Panc1 (cell line): Measurements from ENCODE around the gene MYO19. TPM values are rescaled to one million over a fixed set of nuclear protein-coding genes. Genes with fewer than 3 reads are reported as not detected.

ENCODE experiments used
- ATAC-seq: fragments of 200-7000 bp; cut with Tn5 transposase; 2 replicates; pipeline ENCODE4 v1.9.1; 2020; ENCODE audit warnings: mild to moderate bottlenecking, moderate library complexity
- BruUV-seq: library from RNA; stranded (reverse); fragments of 400-500 nt; replicated peaks from 2 replicates; lab custom pipeline; 2021; lab: Mats Ljungman, UMichigan
- CTCF ChIA-PET: fragments of 300-600 bp; sonication (Branson Sonifier 250); formaldehyde crosslinking; loops from one replicate; lab custom pipeline; 2022; ENCODE audit warnings: antibody characterized with exemption; lab: Charles Lee
- POLR2A ChIA-PET: fragments of 300-600 bp; sonication (Branson Sonifier 250); formaldehyde crosslinking; loops from one replicate; lab custom pipeline; 2022; ENCODE audit warnings: antibody characterized with exemption; lab: Charles Lee
- DNase-seq: peaks from one replicate; pipeline ENCODE4 v3.0.0-alpha.2; 2010; ENCODE audit warnings: low read depth, low spot score
- H3K27ac ChIP-seq: 2 replicates; pipeline ENCODE4 v1.5.1; 2011; ENCODE audit warnings: mild to moderate bottlenecking, low read length, inconsistent platforms
- H3K27me3 ChIP-seq: fragments of 200-500 bp; sonication (Bioruptor generic); 2 replicates; pipeline ENCODE4 v1.6.0; 2014; ENCODE audit warnings: low read length, inconsistent platforms; ENCODE audit not compliant: control insufficient read depth, insufficient read depth
- H3K36me3 ChIP-seq: fragments of 200-500 bp; sonication (Bioruptor generic); 2 replicates; pipeline ENCODE4 v1.5.1; 2014; ENCODE audit warnings: inconsistent platforms, mild to moderate bottlenecking, low read length, moderate library complexity; ENCODE audit not compliant: control insufficient read depth, insufficient read depth
- H3K4me1 ChIP-seq: 2 replicates; pipeline ENCODE4 v1.5.1; 2011; ENCODE audit warnings: inconsistent platforms, mild to moderate bottlenecking, low read length, moderate library complexity; ENCODE audit not compliant: control insufficient read depth, insufficient read depth
- H3K4me3 ChIP-seq, 2 experiments: 2 replicates each; pipeline ENCODE4 v1.5.1; 2011 to 2012; ENCODE audit warnings: low read depth in 2 of 2, low read length in 2 of 2, mild to moderate bottlenecking in 2 of 2, inconsistent platforms in 1 of 2, moderate library complexity in 1 of 2
- H3K9me3 ChIP-seq: fragments of 200-500 bp; sonication (Bioruptor generic); 2 replicates; pipeline ENCODE4 v1.5.1; 2014; ENCODE audit warnings: low read depth, mild to moderate bottlenecking, inconsistent platforms, low read length, moderate library complexity; ENCODE audit not compliant: control insufficient read depth, insufficient read depth
- CTCF ChIP-seq: fragments of 450-650 bp; IDR thresholded peaks from 2 replicates; pipeline ENCODE4 v1.5.1; 2017; ENCODE audit warnings: mild to moderate bottlenecking
- POLR2AphosphoS5 ChIP-seq: IDR thresholded peaks from 2 replicates; pipeline ENCODE4 v1.6.1; 2012; ENCODE audit warnings: mild to moderate bottlenecking, low read depth, low read length, moderate library complexity
- REST ChIP-seq, 2 experiments: IDR thresholded peaks; 2 replicates each; pipeline ENCODE4 v1.6.1; 2011 to 2012; ENCODE audit warnings: low read depth in 2 of 2, control low read depth in 1 of 2, low read length in 1 of 2, mild to moderate bottlenecking in 1 of 2, moderate library complexity in 1 of 2; ENCODE audit not compliant: insufficient read depth in 1 of 2
- SIN3A ChIP-seq: IDR thresholded peaks from 2 replicates; pipeline ENCODE4 v1.6.1; 2012; ENCODE audit warnings: low read depth, mild to moderate bottlenecking, low read length, moderate library complexity, borderline replicate concordance; ENCODE audit not compliant: insufficient read depth
- TCF7L2 ChIP-seq: IDR thresholded peaks from 2 replicates; pipeline ENCODE4 v1.6.1; 2011; ENCODE audit warnings: mild to moderate bottlenecking, low read depth, low read length, inconsistent platforms
- in situ Hi-C: cut with HindIII; loops from 2 replicates; pipeline ENCODE4 v1.10.0; 2016; ENCODE audit warnings: low sequenced_read_pairs, low pct_unique_long_range_greater_than_20kb
- intact Hi-C: fragments of 100-400 bp; cut with micrococcal nuclease; formaldehyde crosslinking; loops from one replicate; pipeline ENCODE4 v1.10.0; 2022; ENCODE audit not compliant: unreplicated experiment
- total RNA-seq: library from RNA; stranded (reverse); gene quantifications from one replicate; pipeline ENCODE4 v1.2.1, GENCODE V29; 2021; ENCODE audit not compliant: unreplicated experiment

The MYO19 gene
- total RNA-seq, 1 experiment from 2014 or later: 88.0 TPM

GRCh38 chr17:36575028-36575427, 40.4 kb upstream of the MYO19 start:
- Histone ChIP-seq H3K36me3 (peaks cover 17% of the 10 kb centered on the region), H3K4me3 (no peak overlapping the region), H3K27me3 (no peaks in the 10 kb centered on the region), H3K9me3 (no peaks in the 10 kb centered on the region), H3K4me1 (no peaks in the 10 kb centered on the region), H3K27ac (no peak overlapping the region)
- no peak for DNase-seq
- ATAC-seq: no peak
- ChIA-PET POLR2A (no interaction called here), CTCF (no interaction called here)
- intact Hi-C loops (no loop called here), in situ Hi-C loops (no loop called here)
- BruUV-seq: no TSS peak
- TF ChIP-seq POLR2AphosphoS5 (no peak), SIN3A (no peak), REST (IDR thresholded peaks at IDR 0.05; ENCODE audit: insufficient read depth in 1 of 2, low read depth in 2 of 2, low read length in 1 of 2) (no peak), TCF7L2 (no peak), CTCF (no peak)

- DNase-seq (no peak), ATAC-seq (no peak)
- Histone ChIP-seq H3K36me3 (peaks cover 4% of the 10 kb centered on the region), H3K4me1 (no peaks in the 10 kb centered on the region), H3K9me3 (no peaks in the 10 kb centered on the region), H3K27ac (no peak overlapping the region), H3K27me3 (no peaks in the 10 kb centered on the region), H3K4me3 (no peak overlapping the region)
- TF ChIP-seq CTCF: no peak
- no peak for TF ChIP-seq REST (IDR thresholded peaks at IDR 0.05; ENCODE audit: insufficient read depth in 1 of 2, low read depth in 2 of 2, low read length in 1 of 2)
- no peak for TF ChIP-seq POLR2AphosphoS5
- TF ChIP-seq SIN3A: no peak
- no peak for TF ChIP-seq TCF7L2
- ChIA-PET CTCF (no interaction called here), POLR2A (interaction anchor here (0.6 kb wide), 1 partner anchor 28 kb away, joined by 3 read pairs; no protein-coding TSS in a partner anchor)
- in situ Hi-C loops: no loop called here
- BruUV-seq: no TSS peak
- intact Hi-C loops: no loop called here
Measured at GRCh38 chr17:36566081-36566480, 31.4 kb upstream of the MYO19 start.
